ENCODE results near the gene ALDH18A1.

Gene ALDH18A1

DNA sequence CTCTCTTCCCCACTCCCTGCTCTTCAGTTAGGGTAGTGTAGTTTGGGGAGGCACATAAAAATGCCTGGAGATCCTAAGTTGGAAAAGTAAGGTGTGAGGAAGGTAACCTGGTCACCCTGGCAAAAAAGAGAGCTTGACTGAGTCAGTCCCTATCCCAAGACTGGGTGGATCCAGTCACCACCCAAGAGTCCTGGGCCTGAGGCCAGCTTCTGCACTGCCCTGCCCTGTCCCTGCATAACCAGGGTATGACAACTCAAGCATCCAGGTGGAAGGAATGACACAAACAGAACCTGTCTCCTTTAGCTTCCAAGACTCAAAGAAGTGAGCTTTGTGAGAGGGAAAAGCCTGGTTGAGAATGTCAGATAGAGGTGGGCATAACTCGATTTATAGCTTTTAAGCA lies 68.5 kb downstream of the ALDH18A1 start:
- ATAC-seq (ENCODE audit: low read depth) (no peak), DNase-seq (ENCODE audit: low spot score in 2 of 2) (no peak)
- H3K4me1 Mint-ChIP-seq, result no peaks in the 10 kb centered on the region
- H3K36me3 Mint-ChIP-seq, result no peaks in the 10 kb centered on the region
- no peaks in the 10 kb centered on the region for H3K9me3 Mint-ChIP-seq
- H3K27ac Mint-ChIP-seq, result no peak overlapping the region
- H3K4me3 Mint-ChIP-seq, result no peak overlapping the region
- H3K27me3 Mint-ChIP-seq, result peaks cover 9% of the 10 kb centered on the region

GRCh38 chr10:95579835-95580535 lies 76.5 kb downstream of the ALDH18A1 start:
- Mint-ChIP-seq H3K4me3 (no peak overlapping the region), H3K27me3 (peaks cover 11% of the 10 kb centered on the region), H3K4me1 (no peaks in the 10 kb centered on the region), H3K9me3 (no peaks in the 10 kb centered on the region), H3K27ac (no peak overlapping the region), H3K36me3 (no peaks in the 10 kb centered on the region)
- DNase-seq (ENCODE audit: low spot score in 2 of 2) (no peak), ATAC-seq (ENCODE audit: low read depth) (no peak)

GRCh38 chr10:95579292-95579691 lies 77.2 kb downstream of the ALDH18A1 start:
- H3K36me3 Mint-ChIP-seq, result no peaks in the 10 kb centered on the region
- H3K4me3 Mint-ChIP-seq, result no peak overlapping the region
- ATAC-seq (ENCODE audit: low read depth) (no peak), DNase-seq (ENCODE audit: low spot score in 2 of 2) (no peak)
- H3K9me3 Mint-ChIP-seq, result no peaks in the 10 kb centered on the region
- H3K27me3 Mint-ChIP-seq, result peaks cover 11% of the 10 kb centered on the region
- no peaks in the 10 kb centered on the region for H3K4me1 Mint-ChIP-seq
- H3K27ac Mint-ChIP-seq, result no peak overlapping the region

DNA sequence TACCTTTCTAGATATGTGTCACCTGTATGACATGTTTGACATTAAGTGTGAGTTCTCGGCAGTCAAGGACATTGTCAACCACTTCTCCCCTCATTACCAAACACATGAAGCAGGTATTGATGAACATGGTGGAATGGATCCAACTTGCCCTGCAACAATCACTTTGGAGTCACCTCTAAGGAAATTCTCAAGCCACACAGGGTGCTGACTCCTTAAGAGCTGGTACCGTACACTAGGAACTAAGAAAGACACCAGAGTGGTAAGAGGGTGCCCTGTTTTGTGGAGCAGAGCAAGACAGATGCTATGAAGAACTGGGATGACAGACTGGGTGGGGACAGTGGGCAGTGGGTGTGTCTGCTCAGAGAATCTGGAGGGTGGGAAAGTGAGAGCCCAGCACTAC lies 77.9 kb downstream of the ALDH18A1 start:
- H3K27me3 Mint-ChIP-seq, result peaks cover 11% of the 10 kb centered on the region
- ATAC-seq (ENCODE audit: low read depth) (no peak), DNase-seq (ENCODE audit: low spot score in 2 of 2) (no peak)
- H3K4me3 Mint-ChIP-seq, result no peak overlapping the region
- no peaks in the 10 kb centered on the region for H3K4me1 Mint-ChIP-seq
- H3K27ac Mint-ChIP-seq, result no peak overlapping the region
- no peaks in the 10 kb centered on the region for H3K9me3 Mint-ChIP-seq
- H3K36me3 Mint-ChIP-seq, result no peaks in the 10 kb centered on the region

- H3K27me3 Mint-ChIP-seq, result peaks cover 6% of the 10 kb centered on the region
- H3K9me3 Mint-ChIP-seq, result no peaks in the 10 kb centered on the region
- H3K36me3 Mint-ChIP-seq, result no peaks in the 10 kb centered on the region
- H3K4me3 Mint-ChIP-seq, result no peak overlapping the region
- ATAC-seq (ENCODE audit: low read depth), result no peak
- no peak for DNase-seq (ENCODE audit: low spot score in 2 of 2)
- no peaks in the 10 kb centered on the region for H3K4me1 Mint-ChIP-seq
- no peak overlapping the region for H3K27ac Mint-ChIP-seq
These were observed 81.7 kb downstream of the ALDH18A1 start for GRCh38 chr10:95574649-95575365.

DNA sequence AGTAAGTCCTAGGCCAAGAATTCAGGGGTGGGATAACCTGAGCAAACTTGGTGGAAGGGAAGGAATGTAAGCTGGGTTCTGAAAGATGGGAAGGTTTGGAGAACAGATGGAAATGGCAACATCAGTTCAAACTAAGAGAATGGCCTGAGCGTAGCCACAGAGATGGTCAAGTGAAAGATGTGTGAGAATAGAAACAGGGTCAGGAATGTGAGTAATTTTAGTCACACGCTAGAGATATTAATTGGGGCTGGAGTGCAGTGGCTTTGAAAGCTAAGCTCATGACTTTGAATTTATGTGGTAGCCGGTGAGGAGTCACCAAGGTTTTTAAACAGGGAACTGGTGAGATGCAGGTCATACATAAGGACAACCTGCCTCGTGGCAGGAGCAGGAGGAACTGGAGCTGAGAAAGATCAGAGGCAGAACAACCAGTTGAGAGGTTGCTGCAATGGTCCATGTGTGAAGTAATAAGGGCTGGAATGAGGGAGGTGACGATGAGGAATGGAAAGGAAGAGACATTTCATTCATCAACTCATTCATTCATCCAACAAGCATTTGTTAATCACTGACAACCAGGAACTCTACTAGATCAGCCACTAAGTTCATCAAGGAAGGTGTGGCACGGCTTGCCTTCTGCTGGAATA lies 82.4 kb downstream of the ALDH18A1 start:
- no peaks in the 10 kb centered on the region for H3K4me1 Mint-ChIP-seq
- H3K4me3 Mint-ChIP-seq, result no peak overlapping the region
- no peaks in the 10 kb centered on the region for H3K36me3 Mint-ChIP-seq
- no peak for DNase-seq (ENCODE audit: low spot score in 2 of 2)
- no peak for ATAC-seq (ENCODE audit: low read depth)
- peaks cover 6% of the 10 kb centered on the region for H3K27me3 Mint-ChIP-seq
- H3K27ac Mint-ChIP-seq, result no peak overlapping the region
- no peaks in the 10 kb centered on the region for H3K9me3 Mint-ChIP-seq

- Mint-ChIP-seq H3K9me3 (no peaks in the 10 kb centered on the region), H3K27ac (no peak overlapping the region)
- no peak for ATAC-seq (ENCODE audit: low read depth)
These were observed 83.0 kb downstream of the ALDH18A1 start for GRCh38 chr10:95573527-95573926.

DNA sequence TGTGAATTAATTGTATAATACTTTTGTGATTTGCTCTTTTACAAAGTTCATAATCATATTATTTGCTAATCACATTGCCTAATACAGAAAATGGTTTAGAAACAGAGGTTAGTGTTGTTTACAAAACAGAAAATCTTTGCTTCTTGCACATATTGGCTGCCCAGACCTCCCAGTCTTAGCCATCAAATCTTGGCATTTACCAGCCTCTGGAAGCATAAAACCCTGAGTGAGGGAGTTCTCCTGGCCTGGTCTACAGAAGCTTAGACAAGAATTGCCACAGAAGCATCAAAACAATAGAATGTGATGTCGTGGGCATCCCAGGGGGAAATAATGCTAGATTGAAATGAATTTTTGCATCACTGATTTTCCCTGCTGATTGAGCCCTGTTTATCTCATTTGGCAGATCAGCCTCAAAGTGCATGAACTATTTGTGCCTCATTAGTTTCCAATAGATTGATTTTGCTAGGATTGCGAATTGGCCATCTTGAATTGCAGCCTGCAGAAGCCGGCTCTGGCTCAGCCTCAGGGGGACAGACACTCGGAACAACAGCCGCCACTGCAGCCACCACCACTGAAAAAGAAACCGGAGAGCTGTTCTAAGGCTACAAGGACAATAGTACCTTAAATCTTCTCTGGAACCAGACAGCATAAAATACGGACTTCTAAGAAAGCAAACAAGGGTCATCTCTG lies 84.2 kb downstream of the ALDH18A1 start:
- Mint-ChIP-seq H3K27me3 (peaks cover 2% of the 10 kb centered on the region), H3K36me3 (no peaks in the 10 kb centered on the region), H3K27ac (no peak overlapping the region), H3K9me3 (no peaks in the 10 kb centered on the region), H3K4me1 (no peaks in the 10 kb centered on the region), H3K4me3 (no peak overlapping the region)
- no peak for ATAC-seq (ENCODE audit: low read depth)
- DNase-seq (ENCODE audit: low spot score in 2 of 2), result no peak

More at GRCh38 chr10:95573527-95573926, 83.0 kb downstream of the ALDH18A1 start:
- Mint-ChIP-seq H3K4me1 (no peaks in the 10 kb centered on the region), H3K36me3 (no peaks in the 10 kb centered on the region), H3K4me3 (no peak overlapping the region), H3K27me3 (peaks cover 4% of the 10 kb centered on the region)
- DNase-seq (ENCODE audit: low spot score in 2 of 2), result no peak

- H3K9me3 Mint-ChIP-seq, result no peaks in the 10 kb centered on the region
These were observed 85.1 kb downstream of the ALDH18A1 start for GRCh38 chr10:95571390-95571789.

GRCh38 chr10:95569368-95569767 lies 87.1 kb downstream of the ALDH18A1 start:
- Mint-ChIP-seq H3K27ac (no peak overlapping the region), H3K27me3 (no peaks in the 10 kb centered on the region), H3K4me1 (no peaks in the 10 kb centered on the region), H3K36me3 (no peaks in the 10 kb centered on the region), H3K9me3 (no peaks in the 10 kb centered on the region), H3K4me3 (no peak overlapping the region)
- DNase-seq (ENCODE audit: low spot score in 2 of 2) (no peak), ATAC-seq (ENCODE audit: low read depth) (no peak)

More at GRCh38 chr10:95571390-95571789, 85.1 kb downstream of the ALDH18A1 start:
- peaks cover 2% of the 10 kb centered on the region for H3K27me3 Mint-ChIP-seq
- H3K4me3 Mint-ChIP-seq, result no peak overlapping the region
- H3K27ac Mint-ChIP-seq, result no peak overlapping the region
- no peaks in the 10 kb centered on the region for H3K36me3 Mint-ChIP-seq
- no peaks in the 10 kb centered on the region for H3K4me1 Mint-ChIP-seq
- no peak for DNase-seq (ENCODE audit: low spot score in 2 of 2)
- ATAC-seq (ENCODE audit: low read depth), result no peak

- Mint-ChIP-seq H3K27me3 (no peaks in the 10 kb centered on the region), H3K27ac (no peak overlapping the region), H3K9me3 (no peaks in the 10 kb centered on the region), H3K4me3 (no peak overlapping the region), H3K4me1 (no peaks in the 10 kb centered on the region), H3K36me3 (no peaks in the 10 kb centered on the region)
- no peak for DNase-seq (ENCODE audit: low spot score in 2 of 2)
- ATAC-seq (ENCODE audit: low read depth), result no peak
These were observed 88.4 kb downstream of the ALDH18A1 start for GRCh38 chr10:95567903-95568630.

- Mint-ChIP-seq H3K9me3 (no peaks in the 10 kb centered on the region), H3K4me1 (no peaks in the 10 kb centered on the region), H3K27me3 (no peaks in the 10 kb centered on the region), H3K4me3 (no peak overlapping the region), H3K36me3 (no peaks in the 10 kb centered on the region), H3K27ac (no peak overlapping the region)
- DNase-seq (ENCODE audit: low spot score in 2 of 2) (no peak), ATAC-seq (ENCODE audit: low read depth) (no peak)
These were observed 90.4 kb downstream of the ALDH18A1 start for GRCh38 chr10:95566136-95566535.

DNA sequence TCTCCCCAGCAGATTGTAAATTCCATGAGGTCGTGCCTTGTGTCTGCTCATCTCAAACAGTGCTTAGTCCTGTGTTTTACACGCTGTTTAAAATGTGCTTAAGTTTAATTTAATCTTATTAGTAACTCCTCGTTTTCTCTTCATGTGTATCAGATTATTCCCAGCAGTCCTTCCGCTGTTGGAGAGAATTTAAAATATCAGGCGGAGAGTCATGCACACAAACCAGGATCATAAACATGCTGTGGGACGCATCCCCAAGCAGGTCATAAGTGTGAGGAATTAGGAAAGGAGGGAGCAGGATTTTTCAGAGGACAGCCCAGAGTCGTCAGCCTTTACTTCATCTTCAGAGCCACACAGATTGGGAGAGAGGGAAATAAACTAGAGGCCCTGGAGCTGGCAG lies 91.2 kb downstream of the ALDH18A1 start:
- Mint-ChIP-seq H3K4me3 (no peak overlapping the region), H3K27ac (no peak overlapping the region), H3K9me3 (no peaks in the 10 kb centered on the region), H3K27me3 (no peaks in the 10 kb centered on the region), H3K36me3 (no peaks in the 10 kb centered on the region), H3K4me1 (peaks cover 1% of the 10 kb centered on the region)
- ATAC-seq (ENCODE audit: low read depth) (no peak), DNase-seq (ENCODE audit: low spot score in 2 of 2) (no peak)
